Mesenchymal stem cell (in vitro differentiated cells and primary cell): ENCODE data around the gene FCHO1.

Experiments used
- DNase-seq: peaks from one replicate; pipeline ENCODE4 v3.0.0-alpha.2; 2013
- H2AFZ ChIP-seq: one replicate; pipeline ENCODE4 v1.6.1; 2013; ENCODE audit warnings: low read depth, mild to moderate bottlenecking, control low read depth, inconsistent platforms, low read length, moderate library complexity
- H2AK5ac ChIP-seq: 2 replicates; pipeline ENCODE4 v1.6.1; 2013; ENCODE audit warnings: low read length, moderate library complexity, mild to moderate bottlenecking, inconsistent platforms; ENCODE audit not compliant: severe bottlenecking
- H2BK120ac ChIP-seq: one replicate; pipeline ENCODE4 v1.6.1; 2013; ENCODE audit warnings: low read depth, mild to moderate bottlenecking, inconsistent platforms, low read length, moderate library complexity
- H2BK12ac ChIP-seq, 2 experiments: one replicate each; pipeline ENCODE4 v1.6.1; 2013; ENCODE audit warnings: inconsistent platforms in 2 of 2, low read length in 2 of 2, mild to moderate bottlenecking in 2 of 2, moderate library complexity in 2 of 2, control low read depth in 1 of 2
- H2BK15ac ChIP-seq: one replicate; pipeline ENCODE4 v1.6.1; 2013; ENCODE audit warnings: mild to moderate bottlenecking, low read depth, inconsistent platforms; ENCODE audit not compliant: poor library complexity, severe bottlenecking
- H2BK5ac ChIP-seq: 2 replicates; pipeline ENCODE4 v1.6.1; 2013; ENCODE audit warnings: low read depth, mild to moderate bottlenecking, low read length, control low read depth, inconsistent platforms; ENCODE audit not compliant: poor library complexity, severe bottlenecking
- H3K14ac ChIP-seq, 2 experiments: one replicate each; pipeline ENCODE4 v1.6.1; 2013; ENCODE audit warnings: inconsistent platforms in 2 of 2, low read length in 2 of 2, control low read depth in 1 of 2, mild to moderate bottlenecking in 1 of 2, moderate library complexity in 1 of 2
- H3K18ac ChIP-seq, 2 experiments: one replicate each; pipeline ENCODE4 v1.6.1; 2013; ENCODE audit warnings: inconsistent platforms in 2 of 2, low read length in 2 of 2, control low read depth in 1 of 2, low read depth in 1 of 2, mild to moderate bottlenecking in 1 of 2
- H3K23ac ChIP-seq, 2 experiments: one replicate each; pipeline ENCODE4 v1.6.1; 2013; ENCODE audit warnings: inconsistent platforms in 2 of 2, low read length in 2 of 2, mild to moderate bottlenecking in 2 of 2, moderate library complexity in 2 of 2, control low read depth in 1 of 2
- H3K27ac ChIP-seq: 2 replicates; pipeline ENCODE4 v1.5.1; 2013; ENCODE audit warnings: mild to moderate bottlenecking, moderate library complexity, low read length, control low read depth, inconsistent platforms; ENCODE audit not compliant: poor library complexity, severe bottlenecking
- H3K27me3 ChIP-seq, 2 experiments: 2 replicates each; pipeline versions ENCODE4 v1.6.1 to v1.7.0; 2013; ENCODE audit warnings: low read length in 2 of 2, mild to moderate bottlenecking in 2 of 2, moderate library complexity in 2 of 2, control low read depth in 1 of 2, inconsistent platforms in 1 of 2; ENCODE audit not compliant: control insufficient read depth in 1 of 2, insufficient read depth in 1 of 2
- H3K36me3 ChIP-seq, 2 experiments: 2 replicates each; pipeline versions ENCODE4 v1.6.1 to v1.7.0; 2013; ENCODE audit warnings: low read length in 2 of 2, control low read depth in 1 of 2, inconsistent platforms in 1 of 2, low read depth in 1 of 2, mild to moderate bottlenecking in 1 of 2; ENCODE audit not compliant: insufficient read depth in 2 of 2, control insufficient read depth in 1 of 2
- H3K4ac ChIP-seq, 2 experiments: one replicate each; pipeline ENCODE4 v1.6.1; 2013; ENCODE audit warnings: inconsistent platforms in 2 of 2, low read length in 2 of 2, mild to moderate bottlenecking in 2 of 2, moderate library complexity in 2 of 2, control low read depth in 1 of 2, low read depth in 1 of 2
- H3K4me1 ChIP-seq: 2 replicates; pipeline ENCODE4 v1.6.1; 2013; ENCODE audit warnings: low read depth, low read length, control low read depth; ENCODE audit not compliant: control insufficient read depth, insufficient read depth
- H3K4me2 ChIP-seq: 2 replicates; pipeline ENCODE4 v1.6.1; 2013; ENCODE audit warnings: low read length, mild to moderate bottlenecking, inconsistent platforms; ENCODE audit not compliant: poor library complexity, severe bottlenecking
- H3K4me3 ChIP-seq, 2 experiments: 2 replicates each; pipeline versions ENCODE4 v1.5.1 to v1.7.0; 2013; ENCODE audit warnings: low read length in 2 of 2, mild to moderate bottlenecking in 2 of 2, control low read depth in 1 of 2, low read depth in 1 of 2; ENCODE audit not compliant: insufficient read depth in 1 of 2
- H3K79me1 ChIP-seq: replicated peaks from 2 replicates; pipeline ENCODE4 v1.6.1; 2013; ENCODE audit warnings: mild to moderate bottlenecking, control low read depth, low read length, inconsistent platforms; ENCODE audit not compliant: poor library complexity, severe bottlenecking
- H3K9ac ChIP-seq: 2 replicates; pipeline ENCODE4 v1.7.0; 2013; ENCODE audit warnings: mild to moderate bottlenecking, low read length, moderate library complexity
- H3K9me3 ChIP-seq: 2 replicates; pipeline ENCODE4 v1.7.0; 2013; ENCODE audit warnings: mild to moderate bottlenecking, low read length; ENCODE audit not compliant: control insufficient read depth
- H4K8ac ChIP-seq: one replicate; pipeline ENCODE4 v1.6.1; 2013; ENCODE audit warnings: inconsistent platforms, mild to moderate bottlenecking, low read length, moderate library complexity
- H4K91ac ChIP-seq: one replicate; pipeline ENCODE4 v1.6.1; 2013; ENCODE audit warnings: mild to moderate bottlenecking, low read length, inconsistent platforms
- WGBS: methylation state at CpG from one replicate; pipeline ENCODE4 v1.1.7; 2013; ENCODE audit warnings: mixed read lengths; 5-methylcytosine and 5-hydroxymethylcytosine counted together

Gene FCHO1

DNA sequence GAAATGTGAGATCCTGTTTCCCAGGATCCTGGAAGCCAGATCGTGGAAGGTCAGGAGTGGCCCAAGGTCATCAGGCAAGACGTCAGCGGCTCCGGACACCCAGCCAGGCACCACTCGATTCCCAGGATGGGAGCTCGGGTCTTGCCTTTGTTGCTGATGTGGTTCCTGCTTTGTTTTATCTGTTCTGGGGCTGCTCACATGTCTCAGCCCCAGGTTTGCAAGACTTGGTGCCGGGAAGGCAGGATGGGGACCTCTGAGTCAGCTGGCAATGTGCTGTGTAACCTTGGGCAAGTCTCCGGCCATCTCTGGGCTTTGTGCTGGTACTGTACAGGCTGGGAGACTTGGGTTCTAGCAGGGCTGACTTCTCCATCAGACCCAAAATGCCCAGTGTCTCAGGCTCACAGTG, 1.4 kb upstream of the FCHO1 start:
- Histone ChIP-seq H3K79me1 (no peaks in the 10 kb centered on the region), H2BK15ac (no peak overlapping the region), H3K23ac (no peak overlapping the region), H3K4ac (no peak overlapping the region), H3K4me1 (peaks cover 6% of the 10 kb centered on the region), H4K91ac (no peak overlapping the region), H3K36me3 (no peaks in the 10 kb centered on the region), H2BK12ac (no peak overlapping the region), H3K14ac (no peak overlapping the region), H3K4me2 (no peak overlapping the region), H2BK5ac (no peak overlapping the region), H2AK5ac (no peak overlapping the region), H3K9ac (no peak overlapping the region), H2AFZ (no peak overlapping the region), H3K27me3 (peaks cover 0 to 7% of the 10 kb centered on the region in 2 experiments), H3K4me3 (peak overlapping the region in 1 of 2 experiments; percentile 4), H3K9me3 (no peaks in the 10 kb centered on the region), H3K27ac (no peak overlapping the region), H3K18ac (no peak overlapping the region), H2BK120ac (no peak overlapping the region), H4K8ac (peak overlapping the region; percentile 17)
- 55% methylated on average over 8 of the region's 8 CpGs for WGBS
- no peak for DNase-seq

DNA sequence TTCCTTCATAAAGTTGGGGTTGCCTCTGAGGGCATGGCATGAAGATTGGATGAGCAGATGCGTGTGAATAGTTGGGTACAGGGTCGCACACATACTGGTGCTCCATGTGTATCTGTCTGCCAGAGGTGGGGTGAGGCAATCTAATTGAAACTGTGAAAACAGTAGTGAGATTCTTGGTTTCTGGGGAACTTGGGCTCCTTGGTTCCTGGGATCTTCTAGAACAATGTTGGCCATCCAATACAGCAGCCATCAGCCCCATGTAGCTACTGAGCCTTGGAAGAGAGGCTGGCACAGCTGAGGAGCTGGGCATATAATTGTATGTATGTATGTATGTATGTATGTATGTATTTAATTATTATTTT, 616 bp downstream of the FCHO1 start:
- no peak overlapping the region for H2AFZ ChIP-seq
- no peaks in the 10 kb centered on the region for H3K9me3 ChIP-seq
- H3K4me2 ChIP-seq: no peak overlapping the region
- no peak overlapping the region for H3K9ac ChIP-seq
- H2BK5ac ChIP-seq: no peak overlapping the region
- no peak overlapping the region for H2BK15ac ChIP-seq
- H3K4me3 ChIP-seq: no peak overlapping the region
- H3K27ac ChIP-seq: no peak overlapping the region
- H4K8ac ChIP-seq: no peak overlapping the region
- H3K36me3 ChIP-seq: no peaks in the 10 kb centered on the region
- H3K14ac ChIP-seq: no peak overlapping the region
- DNase-seq: no peak
- peaks cover 0 to 7% of the 10 kb centered on the region in 2 experiments for H3K27me3 ChIP-seq
- H3K4me1 ChIP-seq: peaks cover 13% of the 10 kb centered on the region
- H3K23ac ChIP-seq: no peak overlapping the region
- H2BK120ac ChIP-seq: no peak overlapping the region
- no peak overlapping the region for H3K4ac ChIP-seq
- H4K91ac ChIP-seq: no peak overlapping the region
- WGBS: 84% methylated on average over 2 of the region's 2 CpGs
- no peak overlapping the region for H2AK5ac ChIP-seq
- H2BK12ac ChIP-seq: no peak overlapping the region
- no peaks in the 10 kb centered on the region for H3K79me1 ChIP-seq
- no peak overlapping the region for H3K18ac ChIP-seq

DNA sequence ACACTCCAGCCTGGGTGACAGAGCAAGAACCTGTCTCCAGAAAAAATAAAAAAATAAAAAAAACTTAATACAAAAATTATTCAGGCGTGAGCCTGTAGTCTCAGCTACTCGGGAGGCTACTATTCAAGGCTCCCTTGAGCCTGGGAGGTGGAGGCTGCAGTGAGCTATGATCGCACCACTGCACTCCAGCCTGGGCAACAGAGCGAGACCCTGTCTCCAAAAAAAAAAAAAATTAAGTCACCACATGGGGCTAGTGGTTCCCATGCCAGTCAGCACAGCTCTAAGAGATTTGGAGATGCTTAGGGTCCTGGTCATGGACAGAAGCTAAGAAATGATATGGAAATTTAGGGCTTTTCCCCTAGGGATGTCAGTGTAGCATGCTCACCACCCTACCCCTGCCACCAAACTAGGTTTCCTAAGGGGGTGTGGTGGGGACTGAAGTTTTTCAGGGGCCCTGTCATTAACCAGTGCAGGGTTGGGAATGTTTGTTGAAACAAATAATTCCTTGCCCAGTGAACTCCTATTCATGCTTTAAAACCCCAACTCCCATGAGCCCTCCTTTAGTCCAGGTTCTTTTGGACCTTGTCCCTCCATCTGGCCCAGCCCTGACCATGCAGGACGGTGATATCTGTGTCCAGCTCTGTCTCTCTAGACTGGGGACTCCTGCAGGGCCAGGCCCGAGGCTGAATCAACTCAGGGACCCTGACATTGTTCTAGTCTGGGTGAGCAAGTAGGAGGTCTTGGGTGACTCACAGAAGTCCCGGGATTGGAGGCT, 1.8 kb downstream of the FCHO1 start:
- no peak overlapping the region for H2BK12ac ChIP-seq
- H3K14ac ChIP-seq: no peak overlapping the region
- H4K91ac ChIP-seq: no peak overlapping the region
- H3K9me3 ChIP-seq: no peaks in the 10 kb centered on the region
- WGBS: 79% methylated on average over 6 of the region's 7 CpGs
- no peak overlapping the region for H2BK15ac ChIP-seq
- no peak overlapping the region for H2BK120ac ChIP-seq
- H3K23ac ChIP-seq: no peak overlapping the region
- no peak overlapping the region for H3K4ac ChIP-seq
- no peak overlapping the region for H3K4me3 ChIP-seq
- no peak overlapping the region for H2BK5ac ChIP-seq
- peaks cover 10% of the 10 kb centered on the region for H3K4me1 ChIP-seq
- H4K8ac ChIP-seq: no peak overlapping the region
- H2AFZ ChIP-seq: no peak overlapping the region
- H2AK5ac ChIP-seq: no peak overlapping the region
- no peak overlapping the region for H3K18ac ChIP-seq
- H3K9ac ChIP-seq: no peak overlapping the region
- H3K27ac ChIP-seq: no peak overlapping the region
- no peak overlapping the region for H3K4me2 ChIP-seq
- no peak for DNase-seq
- no peaks in the 10 kb centered on the region for H3K36me3 ChIP-seq
- no peaks in the 10 kb centered on the region for H3K79me1 ChIP-seq
- peaks cover 0 to 7% of the 10 kb centered on the region in 2 experiments for H3K27me3 ChIP-seq

DNA sequence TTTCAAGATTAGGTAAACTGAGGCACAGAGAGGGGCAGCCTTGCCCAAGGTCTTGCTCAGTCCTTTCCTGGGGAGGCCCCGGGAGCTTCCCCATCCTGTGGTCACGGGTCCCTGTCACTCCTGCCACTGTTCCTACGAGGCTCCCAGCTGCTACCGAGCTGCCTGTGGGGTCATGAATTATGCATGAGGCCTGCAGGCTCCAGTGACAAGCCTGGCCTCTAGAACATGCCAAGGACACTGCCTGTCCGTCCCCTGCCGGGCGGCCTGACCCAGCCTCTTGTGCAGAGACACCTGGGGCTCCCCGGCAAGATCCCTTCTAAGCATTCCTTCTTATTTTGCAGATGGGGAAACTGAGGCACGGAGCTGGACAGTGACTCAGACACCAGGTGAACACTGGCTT, 2.7 kb downstream of the FCHO1 start:
- Histone ChIP-seq H4K91ac (peak overlapping the region; percentile 20), H2BK120ac (no peak overlapping the region), H3K27ac (no peak overlapping the region), H3K79me1 (no peaks in the 10 kb centered on the region), H3K18ac (no peak overlapping the region), H3K4me3 (no peak overlapping the region), H3K9me3 (no peaks in the 10 kb centered on the region), H3K4me1 (peaks cover 10% of the 10 kb centered on the region), H3K27me3 (peaks cover 0 to 1% of the 10 kb centered on the region in 2 experiments), H2AK5ac (no peak overlapping the region), H3K14ac (no peak overlapping the region), H2BK15ac (no peak overlapping the region), H3K4me2 (no peak overlapping the region), H4K8ac (peak overlapping the region; percentile 4), H2AFZ (no peak overlapping the region), H2BK5ac (no peak overlapping the region), H2BK12ac (no peak overlapping the region), H3K23ac (no peak overlapping the region), H3K4ac (no peak overlapping the region), H3K36me3 (no peaks in the 10 kb centered on the region), H3K9ac (no peak overlapping the region)
- 74% methylated on average over 9 of the region's 9 CpGs for WGBS
- DNase-seq: no peak
